Measurements from ENCODE around the gene AP1S3.

Gene AP1S3

GRCh38 chr2:223847410-223847809 lies 10.0 kb upstream of the AP1S3 start:
- H3K27me3 ChIP-seq (ENCODE audit: control insufficient read depth, insufficient read depth, low read length): no peaks in the 10 kb centered on the region
- no peaks in the 10 kb centered on the region for H3K9me3 ChIP-seq (ENCODE audit: control insufficient read depth, insufficient read depth, low read length)
- no peaks in the 10 kb centered on the region for H3K4me1 ChIP-seq (ENCODE audit: control insufficient read depth, insufficient read depth, low read length)
- H3K36me3 ChIP-seq (ENCODE audit: control insufficient read depth, insufficient read depth, low read length): no peaks in the 10 kb centered on the region
- H3K4me3 ChIP-seq (ENCODE audit: low read depth, low read length): no peak overlapping the region
- H3K9ac ChIP-seq (ENCODE audit: low read depth, low read length): no peak overlapping the region

GRCh38 chr2:223846515-223846914 lies 9.1 kb upstream of the AP1S3 start:
- Histone ChIP-seq H3K36me3 (ENCODE audit: control insufficient read depth, insufficient read depth, low read length) (no peaks in the 10 kb centered on the region), H3K9ac (ENCODE audit: low read depth, low read length) (no peak overlapping the region), H3K27me3 (ENCODE audit: control insufficient read depth, insufficient read depth, low read length) (no peaks in the 10 kb centered on the region), H3K4me3 (ENCODE audit: low read depth, low read length) (no peak overlapping the region), H3K4me1 (ENCODE audit: control insufficient read depth, insufficient read depth, low read length) (no peaks in the 10 kb centered on the region), H3K9me3 (ENCODE audit: control insufficient read depth, insufficient read depth, low read length) (no peaks in the 10 kb centered on the region)

- Histone ChIP-seq H3K9ac (ENCODE audit: low read depth, low read length) (no peak overlapping the region), H3K27me3 (ENCODE audit: control insufficient read depth, insufficient read depth, low read length) (no peaks in the 10 kb centered on the region), H3K4me3 (ENCODE audit: low read depth, low read length) (no peak overlapping the region), H3K36me3 (ENCODE audit: control insufficient read depth, insufficient read depth, low read length) (no peaks in the 10 kb centered on the region), H3K9me3 (ENCODE audit: control insufficient read depth, insufficient read depth, low read length) (no peaks in the 10 kb centered on the region), H3K4me1 (ENCODE audit: control insufficient read depth, insufficient read depth, low read length) (no peaks in the 10 kb centered on the region)
Measured at GRCh38 chr2:223841436-223842190, 4.2 kb upstream of the AP1S3 start.

GRCh38 chr2:223835701-223836532 lies 1.5 kb downstream of the AP1S3 start:
- H3K4me1 ChIP-seq (ENCODE audit: control insufficient read depth, insufficient read depth, low read length): peaks cover 12% of the 10 kb centered on the region
- H3K27me3 ChIP-seq (ENCODE audit: control insufficient read depth, insufficient read depth, low read length): no peaks in the 10 kb centered on the region
- no peaks in the 10 kb centered on the region for H3K9me3 ChIP-seq (ENCODE audit: control insufficient read depth, insufficient read depth, low read length)
- H3K4me3 ChIP-seq (ENCODE audit: low read depth, low read length): no peak overlapping the region
- peak overlapping the region; percentile 17 for H3K9ac ChIP-seq (ENCODE audit: low read depth, low read length)
- H3K36me3 ChIP-seq (ENCODE audit: control insufficient read depth, insufficient read depth, low read length): no peaks in the 10 kb centered on the region

GRCh38 chr2:223834431-223834830 lies 3.0 kb downstream of the AP1S3 start:
- no peak overlapping the region for H3K9ac ChIP-seq (ENCODE audit: low read depth, low read length)
- H3K9me3 ChIP-seq (ENCODE audit: control insufficient read depth, insufficient read depth, low read length): no peaks in the 10 kb centered on the region
- no peaks in the 10 kb centered on the region for H3K27me3 ChIP-seq (ENCODE audit: control insufficient read depth, insufficient read depth, low read length)
- H3K4me3 ChIP-seq (ENCODE audit: low read depth, low read length): no peak overlapping the region
- peaks cover 12% of the 10 kb centered on the region for H3K4me1 ChIP-seq (ENCODE audit: control insufficient read depth, insufficient read depth, low read length)
- H3K36me3 ChIP-seq (ENCODE audit: control insufficient read depth, insufficient read depth, low read length): no peaks in the 10 kb centered on the region

GRCh38 chr2:223832241-223832903 lies 5.0 kb downstream of the AP1S3 start:
- no peaks in the 10 kb centered on the region for H3K9me3 ChIP-seq (ENCODE audit: control insufficient read depth, insufficient read depth, low read length)
- H3K4me1 ChIP-seq (ENCODE audit: control insufficient read depth, insufficient read depth, low read length): peaks cover 12% of the 10 kb centered on the region
- H3K9ac ChIP-seq (ENCODE audit: low read depth, low read length): no peak overlapping the region
- H3K36me3 ChIP-seq (ENCODE audit: control insufficient read depth, insufficient read depth, low read length): no peaks in the 10 kb centered on the region
- H3K27me3 ChIP-seq (ENCODE audit: control insufficient read depth, insufficient read depth, low read length): no peaks in the 10 kb centered on the region
- H3K4me3 ChIP-seq (ENCODE audit: low read depth, low read length): no peak overlapping the region

- Histone ChIP-seq H3K4me3 (ENCODE audit: low read depth, low read length) (no peak overlapping the region), H3K36me3 (ENCODE audit: control insufficient read depth, insufficient read depth, low read length) (no peaks in the 10 kb centered on the region), H3K9me3 (ENCODE audit: control insufficient read depth, insufficient read depth, low read length) (no peaks in the 10 kb centered on the region), H3K27me3 (ENCODE audit: control insufficient read depth, insufficient read depth, low read length) (no peaks in the 10 kb centered on the region), H3K9ac (ENCODE audit: low read depth, low read length) (no peak overlapping the region), H3K4me1 (ENCODE audit: control insufficient read depth, insufficient read depth, low read length) (peaks cover 12% of the 10 kb centered on the region)
Measured at GRCh38 chr2:223829128-223829527, 8.3 kb downstream of the AP1S3 start.

GRCh38 chr2:223828314-223828713 lies 9.1 kb downstream of the AP1S3 start:
- Histone ChIP-seq H3K36me3 (ENCODE audit: control insufficient read depth, insufficient read depth, low read length) (no peaks in the 10 kb centered on the region), H3K27me3 (ENCODE audit: control insufficient read depth, insufficient read depth, low read length) (no peaks in the 10 kb centered on the region), H3K9ac (ENCODE audit: low read depth, low read length) (no peak overlapping the region), H3K4me3 (ENCODE audit: low read depth, low read length) (no peak overlapping the region), H3K9me3 (ENCODE audit: control insufficient read depth, insufficient read depth, low read length) (no peaks in the 10 kb centered on the region), H3K4me1 (ENCODE audit: control insufficient read depth, insufficient read depth, low read length) (peaks cover 8% of the 10 kb centered on the region)

- H3K9ac ChIP-seq (ENCODE audit: low read depth, low read length): no peak overlapping the region
- no peaks in the 10 kb centered on the region for H3K4me1 ChIP-seq (ENCODE audit: control insufficient read depth, insufficient read depth, low read length)
- H3K27me3 ChIP-seq (ENCODE audit: control insufficient read depth, insufficient read depth, low read length): no peaks in the 10 kb centered on the region
- no peaks in the 10 kb centered on the region for H3K9me3 ChIP-seq (ENCODE audit: control insufficient read depth, insufficient read depth, low read length)
- no peaks in the 10 kb centered on the region for H3K36me3 ChIP-seq (ENCODE audit: control insufficient read depth, insufficient read depth, low read length)
- H3K4me3 ChIP-seq (ENCODE audit: low read depth, low read length): no peak overlapping the region
Measured at GRCh38 chr2:223826995-223827394, 10.4 kb downstream of the AP1S3 start.

GRCh38 chr2:223824301-223824700 lies 13.1 kb downstream of the AP1S3 start:
- H3K9me3 ChIP-seq (ENCODE audit: control insufficient read depth, insufficient read depth, low read length): no peaks in the 10 kb centered on the region
- H3K9ac ChIP-seq (ENCODE audit: low read depth, low read length): no peak overlapping the region
- no peaks in the 10 kb centered on the region for H3K36me3 ChIP-seq (ENCODE audit: control insufficient read depth, insufficient read depth, low read length)
- H3K4me1 ChIP-seq (ENCODE audit: control insufficient read depth, insufficient read depth, low read length): peaks cover 2% of the 10 kb centered on the region
- no peak overlapping the region for H3K4me3 ChIP-seq (ENCODE audit: low read depth, low read length)
- no peaks in the 10 kb centered on the region for H3K27me3 ChIP-seq (ENCODE audit: control insufficient read depth, insufficient read depth, low read length)

GRCh38 chr2:223822818-223823217 lies 14.6 kb downstream of the AP1S3 start:
- H3K36me3 ChIP-seq (ENCODE audit: control insufficient read depth, insufficient read depth, low read length): no peaks in the 10 kb centered on the region
- H3K9ac ChIP-seq (ENCODE audit: low read depth, low read length): no peak overlapping the region
- H3K4me1 ChIP-seq (ENCODE audit: control insufficient read depth, insufficient read depth, low read length): peaks cover 2% of the 10 kb centered on the region
- no peak overlapping the region for H3K4me3 ChIP-seq (ENCODE audit: low read depth, low read length)
- no peaks in the 10 kb centered on the region for H3K9me3 ChIP-seq (ENCODE audit: control insufficient read depth, insufficient read depth, low read length)
- no peaks in the 10 kb centered on the region for H3K27me3 ChIP-seq (ENCODE audit: control insufficient read depth, insufficient read depth, low read length)
